OCI-M2 (cell line): ENCODE measurements around the gene DHX34.
"Not testable (repeated sequence)": the region's sequence is repeated elsewhere in the genome, so short reads cannot be mapped to it uniquely, and the experiment has no call there.

Source experiments
- DNase-seq: peaks from one replicate; lab custom pipeline; 2025; ENCODE audit not compliant: unreplicated experiment; lab: John Stamatoyannopoulos, UW

The DHX34 gene

DNA sequence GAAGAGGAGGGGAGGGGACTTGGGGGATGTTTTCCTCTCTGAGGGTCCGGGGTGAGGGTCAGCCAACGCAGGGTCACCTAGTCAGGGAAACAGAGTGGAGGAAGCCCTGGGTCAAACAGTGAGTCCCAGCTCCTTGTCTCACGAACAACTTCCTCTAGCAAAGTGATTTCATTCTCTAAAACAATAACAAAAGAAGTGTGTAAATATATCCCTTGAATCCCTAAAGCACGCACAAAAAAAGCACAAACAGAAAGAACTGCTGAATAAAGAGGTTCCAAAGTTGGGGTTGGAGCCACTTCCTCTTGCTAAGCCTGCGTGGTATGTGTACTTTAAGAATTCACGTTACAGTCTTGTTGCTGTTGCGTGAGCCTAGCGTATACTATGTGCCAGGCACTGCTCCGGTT is 18.6 kb upstream of the DHX34 start:
- DNase-seq = no peak

DNA sequence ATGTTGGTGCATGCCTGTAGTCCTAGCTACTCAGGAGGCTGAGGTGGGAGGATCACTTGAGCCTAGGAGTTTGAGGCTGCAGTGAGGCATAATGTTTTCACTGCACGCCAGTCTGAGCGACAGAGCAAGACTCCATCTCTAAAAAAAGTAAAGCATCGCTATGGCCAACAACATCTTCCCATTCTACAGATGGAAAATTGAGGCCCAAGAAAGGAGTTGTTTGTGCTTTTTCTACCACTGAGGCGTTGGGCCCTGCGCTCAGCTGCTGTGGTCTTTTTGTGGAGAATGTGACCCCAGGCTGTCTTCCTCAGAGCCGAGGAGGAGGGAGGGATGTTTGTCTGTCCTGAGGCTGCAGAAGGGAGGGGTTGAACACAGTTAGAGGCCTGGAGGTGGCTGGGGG is 17.6 kb upstream of the DHX34 start:
- DNase-seq = no peak

DNA sequence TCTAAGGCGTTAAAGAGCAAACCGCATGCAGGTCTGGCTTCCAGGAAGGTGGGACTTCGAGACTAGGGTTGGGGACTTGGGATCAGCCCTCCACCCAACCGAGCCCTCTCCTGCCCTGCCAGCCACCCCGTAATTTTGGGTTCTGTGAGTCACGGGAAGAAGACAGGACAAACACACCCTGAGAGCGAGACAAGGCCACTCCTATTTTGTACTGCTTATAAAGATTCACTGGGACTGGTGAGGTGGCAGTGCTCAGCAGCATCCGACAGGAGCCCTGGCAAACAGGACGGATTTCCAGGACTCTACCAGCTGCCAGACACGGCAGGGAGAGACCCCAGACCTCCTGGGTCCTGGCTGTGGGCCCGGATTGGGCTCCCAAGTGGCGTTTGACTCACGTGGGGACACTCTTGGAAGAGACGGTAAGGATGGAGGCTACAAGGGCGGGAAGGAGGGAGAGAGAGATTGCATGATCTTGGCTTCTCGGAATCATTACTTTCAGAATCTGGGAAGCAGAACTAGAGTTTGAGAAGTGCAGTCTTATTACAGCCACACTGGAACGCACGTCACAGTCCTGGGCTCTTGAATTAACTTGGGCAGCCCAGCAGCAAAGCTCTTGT is 17.1 kb upstream of the DHX34 start, which contains the start of gene C5AR2:
TSS of gene C5AR2 (plus strand) at position 245 of the 617 bp plus-strand sequence. CDS start 8,625 bp downstream, outside the sequence.
- DNase-seq = no peak

DNA sequence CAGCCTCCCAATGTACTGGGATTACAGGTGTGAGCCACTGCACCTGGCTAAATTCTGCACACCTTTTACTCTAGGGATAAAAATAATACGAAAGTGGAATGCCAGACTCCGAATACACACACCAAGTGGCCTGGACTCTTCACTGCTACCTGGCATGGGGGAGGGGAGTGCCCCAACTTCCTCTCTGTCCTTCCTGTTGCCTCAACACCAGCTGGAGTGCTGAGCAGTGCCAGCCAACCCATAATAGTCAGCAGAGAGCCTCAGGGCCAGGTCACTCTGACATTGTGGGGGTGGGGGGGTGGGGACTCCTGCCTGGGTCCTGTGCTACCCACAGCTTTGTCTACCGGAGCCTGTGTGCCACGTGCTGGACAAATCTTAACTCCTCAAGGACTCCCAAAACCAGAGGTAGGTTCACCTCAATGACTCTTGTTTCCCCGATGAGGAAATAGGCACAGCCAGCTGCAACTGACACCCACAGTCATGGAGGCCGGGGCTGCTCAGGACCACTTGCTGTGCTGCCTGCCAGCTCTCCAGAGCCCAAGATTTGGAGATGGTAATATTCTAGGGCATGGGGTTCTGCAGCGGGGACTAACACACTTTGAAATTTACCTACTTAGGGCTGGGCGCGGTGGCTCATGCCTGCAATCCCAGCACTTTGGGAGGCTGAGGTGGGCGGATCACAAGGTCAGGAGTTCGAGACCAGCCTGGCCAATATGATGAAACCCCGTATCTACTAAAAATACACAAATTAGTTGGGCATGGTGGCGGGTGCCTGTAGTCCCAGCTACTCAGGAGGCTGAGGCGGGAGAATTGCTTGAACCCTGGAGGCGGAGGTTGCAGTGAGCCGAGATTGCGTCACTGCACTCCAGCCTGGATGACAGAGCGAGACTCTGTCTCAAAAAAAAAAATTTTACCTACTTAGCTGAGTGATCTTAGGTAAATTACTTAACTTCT is 12.1 kb upstream of the DHX34 start:
- not testable (repeated sequence) for DNase-seq

DNA sequence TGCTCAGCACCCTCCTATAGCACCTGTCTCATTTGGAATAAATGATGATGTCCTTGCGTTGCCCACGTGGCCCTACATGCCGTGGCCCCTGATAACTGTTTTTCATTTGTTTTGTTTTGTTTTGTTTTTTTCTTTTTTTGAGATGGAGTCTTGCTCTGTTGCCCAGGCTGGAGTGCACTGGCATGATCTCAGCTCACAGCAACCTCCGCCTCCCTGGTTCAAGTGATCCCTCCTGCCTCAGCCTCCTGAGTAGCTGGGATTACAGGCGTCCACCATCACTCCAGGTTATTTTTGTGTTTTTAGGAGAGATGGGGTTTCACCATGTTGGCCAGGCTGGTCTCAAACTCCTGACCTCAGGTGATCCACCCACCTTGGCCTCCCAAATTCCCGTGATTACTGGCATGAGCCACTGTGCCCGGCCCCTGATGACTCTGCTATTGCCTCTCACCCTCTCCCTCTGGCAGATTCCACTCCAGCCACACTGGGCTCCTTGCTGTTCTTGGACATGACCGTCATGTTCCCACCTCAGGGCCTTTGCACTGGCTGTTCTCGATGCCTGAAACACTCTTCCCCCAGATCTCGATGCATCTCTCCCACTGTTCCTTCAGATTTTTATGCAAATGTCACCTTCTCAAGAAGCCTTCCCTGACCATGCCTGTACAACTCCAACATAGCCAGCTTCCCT is 9.8 kb upstream of the DHX34 start:
- no peak for DNase-seq

DNA sequence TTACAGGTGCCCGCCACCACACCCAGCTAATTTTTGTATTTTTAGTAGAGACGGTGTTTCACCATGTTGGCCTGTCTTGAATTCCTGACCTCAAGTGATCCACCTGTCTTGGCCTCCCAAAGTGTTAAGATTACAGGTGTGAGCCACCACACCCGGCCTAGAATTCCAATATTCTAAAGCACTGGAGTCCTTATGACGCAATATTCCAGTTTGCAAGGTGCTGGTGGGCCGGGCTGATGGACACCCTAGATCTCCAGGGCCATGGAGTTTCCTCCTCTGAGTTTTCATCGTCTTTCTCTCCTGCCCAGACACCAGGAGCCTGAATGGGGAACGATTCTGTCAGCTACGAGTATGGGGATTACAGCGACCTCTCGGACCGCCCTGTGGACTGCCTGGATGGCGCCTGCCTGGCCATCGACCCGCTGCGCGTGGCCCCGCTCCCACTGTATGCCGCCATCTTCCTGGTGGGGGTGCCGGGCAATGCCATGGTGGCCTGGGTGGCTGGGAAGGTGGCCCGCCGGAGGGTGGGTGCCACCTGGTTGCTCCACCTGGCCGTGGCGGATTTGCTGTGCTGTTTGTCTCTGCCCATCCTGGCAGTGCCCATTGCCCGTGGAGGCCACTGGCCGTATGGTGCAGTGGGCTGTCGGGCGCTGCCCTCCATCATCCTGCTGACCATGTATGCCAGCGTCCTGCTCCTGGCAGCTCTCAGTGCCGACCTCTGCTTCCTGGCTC is 8.5 kb upstream of the DHX34 start:
- no peak for DNase-seq

DNA sequence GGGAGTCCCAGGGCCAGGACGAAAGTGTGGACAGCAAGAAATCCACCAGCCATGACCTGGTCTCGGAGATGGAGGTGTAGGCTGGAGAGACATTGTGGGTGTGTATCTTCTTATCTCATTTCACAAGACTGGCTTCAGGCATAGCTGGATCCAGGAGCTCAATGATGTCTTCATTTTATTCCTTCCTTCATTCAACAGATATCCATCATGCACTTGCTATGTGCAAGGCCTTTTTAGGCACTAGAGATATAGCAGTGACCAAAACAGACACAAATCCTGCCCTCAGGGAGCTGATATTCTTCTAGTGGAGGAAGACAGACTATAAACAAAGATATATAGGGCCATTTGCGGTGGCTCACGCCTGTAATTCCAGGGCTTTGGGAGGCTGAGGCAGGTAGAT is 7.4 kb upstream of the DHX34 start:
- DNase-seq = no peak

DNA sequence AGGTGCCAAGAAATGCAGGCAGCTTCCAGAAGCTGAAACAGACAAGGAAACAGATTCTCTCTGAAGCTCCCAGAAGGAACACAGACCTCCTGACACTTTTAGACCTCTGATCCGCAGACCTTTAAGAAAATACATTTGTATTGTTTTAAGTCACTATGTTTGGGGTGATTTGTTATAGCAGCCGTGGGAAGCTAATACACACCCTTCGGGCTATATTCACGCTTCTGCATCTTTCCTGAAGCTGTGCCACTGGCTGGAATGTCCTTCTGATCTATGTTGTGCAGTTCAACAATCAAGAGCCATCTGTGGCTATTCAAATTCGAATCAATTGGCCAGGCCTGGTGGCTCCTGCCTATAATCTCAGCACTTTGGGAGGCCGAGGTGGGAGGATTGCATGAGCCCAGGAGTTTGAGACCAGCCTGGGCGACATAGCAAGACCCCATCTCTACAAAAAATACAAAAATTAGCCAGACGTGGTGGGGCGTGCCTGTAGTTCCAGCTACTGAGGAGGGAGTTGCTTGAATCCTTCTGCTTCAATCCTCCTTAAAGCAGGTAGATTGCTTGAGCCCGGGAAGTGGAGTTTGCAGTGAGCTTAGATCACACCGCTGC is 5.8 kb upstream of the DHX34 start:
- DNase-seq = no peak

DNA sequence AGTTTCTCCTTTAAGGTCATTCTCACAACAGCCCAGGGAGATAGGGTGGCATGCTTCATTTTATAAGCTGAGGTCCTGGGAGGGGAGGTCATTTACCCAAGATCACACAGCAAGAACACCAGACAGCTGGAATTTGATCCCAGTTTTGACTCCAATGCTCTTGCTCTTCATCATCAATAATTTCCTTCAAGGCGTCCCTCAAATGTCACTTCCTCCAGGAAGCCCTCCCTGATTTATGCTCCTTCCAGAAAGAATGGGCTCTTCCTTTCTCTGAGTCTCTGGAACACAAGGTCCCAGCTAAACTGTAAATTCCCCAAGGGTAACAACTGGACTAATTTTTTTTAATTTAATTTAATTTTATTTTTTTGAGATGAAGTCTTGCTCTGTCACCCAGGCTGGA is 4.7 kb upstream of the DHX34 start:
- no peak for DNase-seq

DNA sequence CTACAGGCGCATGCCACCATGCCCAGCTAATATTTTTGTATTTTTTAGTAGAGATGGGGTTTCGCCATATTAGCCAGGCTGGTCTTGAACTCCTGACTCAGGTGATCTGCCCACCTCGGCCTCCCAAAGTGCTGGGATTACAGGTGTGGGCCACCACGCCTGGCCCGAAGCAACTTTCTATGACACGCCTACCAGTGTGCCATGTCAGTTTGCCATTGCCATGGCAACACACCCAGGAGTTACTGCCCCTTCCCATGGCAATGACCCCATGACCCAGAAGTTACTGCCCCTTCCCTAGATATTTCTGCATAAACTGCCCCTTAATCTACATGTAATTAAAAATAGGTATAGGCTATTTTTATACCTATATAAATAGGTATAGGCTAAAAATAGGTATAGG is 3.1 kb upstream of the DHX34 start:
- DNase-seq = not testable (repeated sequence)

DNA sequence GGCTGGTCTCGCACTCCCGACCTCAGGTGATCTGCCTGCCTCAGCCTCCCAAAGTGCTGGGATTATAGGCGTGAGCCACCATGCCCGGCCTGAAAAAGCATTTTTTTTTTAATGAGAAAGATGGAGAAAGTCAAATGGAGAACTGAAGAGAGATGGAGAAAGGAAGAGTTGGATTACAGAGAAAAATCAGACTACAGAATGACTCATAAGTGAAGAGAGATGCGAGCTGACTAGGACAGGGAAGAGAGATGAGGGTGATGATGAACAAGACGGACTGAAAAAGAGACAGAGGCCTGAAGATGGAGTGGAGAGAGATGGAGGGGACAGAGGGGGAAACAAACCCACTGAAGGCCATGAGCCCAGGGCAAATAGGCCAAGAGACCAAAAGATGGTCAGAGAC is 1.5 kb downstream of the DHX34 start:
- DNase-seq = no peak

DNA sequence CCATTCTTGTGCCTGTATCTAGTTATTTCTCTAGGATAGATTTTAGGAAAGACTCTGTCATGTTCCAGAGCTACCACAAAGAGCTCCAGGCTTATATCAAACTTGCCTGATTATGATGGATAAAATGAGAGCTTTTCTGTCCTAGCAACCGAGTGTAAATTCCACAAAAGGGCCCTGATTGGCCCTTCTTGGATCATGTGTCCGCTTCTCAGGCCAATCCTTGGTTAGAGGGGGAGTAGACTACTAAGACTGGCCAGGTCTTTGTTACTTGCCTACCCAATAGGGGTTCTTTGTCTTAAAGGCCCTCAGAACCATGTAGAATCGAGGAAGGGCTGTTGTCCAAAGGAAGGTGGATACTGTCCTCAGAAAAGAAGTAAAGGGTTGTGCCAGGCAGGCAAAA is 2.4 kb downstream of the DHX34 start:
- no peak for DNase-seq

DNA sequence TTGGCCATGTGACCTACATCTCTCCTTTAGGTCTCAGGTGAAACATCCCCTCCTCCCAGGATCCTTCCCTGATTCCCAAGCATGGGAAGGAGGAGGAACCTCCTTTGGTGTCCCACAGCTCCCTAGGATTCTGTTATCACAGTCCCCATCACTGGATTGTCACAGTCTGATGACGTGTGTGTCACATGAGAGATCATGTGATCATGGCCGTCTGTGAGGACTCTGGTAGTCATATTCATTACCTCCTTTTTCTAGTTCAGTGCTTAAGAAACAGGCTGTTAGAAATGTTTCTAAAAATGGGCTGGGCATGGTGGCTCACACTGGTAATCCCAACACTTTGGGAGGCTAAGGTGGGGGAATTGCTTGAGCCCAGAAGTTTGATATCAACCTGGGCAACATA is 3.0 kb downstream of the DHX34 start:
- no peak for DNase-seq

DNA sequence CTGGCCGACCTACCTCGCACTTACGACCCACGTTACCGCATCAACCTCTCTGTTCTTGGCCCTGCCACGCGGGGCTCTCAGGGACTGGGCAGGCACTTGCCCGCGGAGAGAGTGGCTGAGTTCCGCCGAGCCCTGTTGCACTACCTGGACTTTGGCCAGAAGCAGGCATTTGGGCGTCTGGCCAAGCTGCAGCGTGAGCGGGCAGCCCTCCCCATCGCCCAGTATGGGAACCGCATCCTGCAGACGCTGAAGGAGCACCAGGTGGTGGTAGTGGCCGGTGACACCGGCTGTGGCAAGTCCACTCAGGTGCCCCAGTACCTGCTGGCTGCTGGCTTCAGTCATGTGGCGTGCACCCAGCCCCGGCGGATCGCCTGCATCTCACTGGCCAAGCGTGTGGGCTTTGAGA is 4.2 kb downstream of the DHX34 start:
- DNase-seq = no peak

DNA sequence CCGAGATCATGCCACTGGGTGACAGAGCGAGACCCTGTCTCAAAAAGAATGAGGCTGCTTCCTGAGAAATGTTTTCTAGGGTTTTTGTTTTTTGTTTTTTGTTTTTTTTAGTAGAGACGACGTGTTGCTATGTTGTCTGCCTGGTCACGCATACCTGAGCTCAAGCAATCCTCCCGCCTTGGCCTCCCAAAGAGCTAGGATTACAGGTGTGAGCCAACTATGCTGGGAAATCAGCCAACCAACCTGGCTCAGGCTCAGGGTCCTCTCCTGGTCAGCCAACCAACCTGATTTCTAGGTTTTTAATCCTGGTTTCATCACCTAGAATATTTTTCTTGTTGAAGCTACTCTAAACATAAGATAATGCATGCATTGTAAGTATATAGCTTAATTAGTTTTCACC is 7.8 kb downstream of the DHX34 start:
- no peak for DNase-seq

DNA sequence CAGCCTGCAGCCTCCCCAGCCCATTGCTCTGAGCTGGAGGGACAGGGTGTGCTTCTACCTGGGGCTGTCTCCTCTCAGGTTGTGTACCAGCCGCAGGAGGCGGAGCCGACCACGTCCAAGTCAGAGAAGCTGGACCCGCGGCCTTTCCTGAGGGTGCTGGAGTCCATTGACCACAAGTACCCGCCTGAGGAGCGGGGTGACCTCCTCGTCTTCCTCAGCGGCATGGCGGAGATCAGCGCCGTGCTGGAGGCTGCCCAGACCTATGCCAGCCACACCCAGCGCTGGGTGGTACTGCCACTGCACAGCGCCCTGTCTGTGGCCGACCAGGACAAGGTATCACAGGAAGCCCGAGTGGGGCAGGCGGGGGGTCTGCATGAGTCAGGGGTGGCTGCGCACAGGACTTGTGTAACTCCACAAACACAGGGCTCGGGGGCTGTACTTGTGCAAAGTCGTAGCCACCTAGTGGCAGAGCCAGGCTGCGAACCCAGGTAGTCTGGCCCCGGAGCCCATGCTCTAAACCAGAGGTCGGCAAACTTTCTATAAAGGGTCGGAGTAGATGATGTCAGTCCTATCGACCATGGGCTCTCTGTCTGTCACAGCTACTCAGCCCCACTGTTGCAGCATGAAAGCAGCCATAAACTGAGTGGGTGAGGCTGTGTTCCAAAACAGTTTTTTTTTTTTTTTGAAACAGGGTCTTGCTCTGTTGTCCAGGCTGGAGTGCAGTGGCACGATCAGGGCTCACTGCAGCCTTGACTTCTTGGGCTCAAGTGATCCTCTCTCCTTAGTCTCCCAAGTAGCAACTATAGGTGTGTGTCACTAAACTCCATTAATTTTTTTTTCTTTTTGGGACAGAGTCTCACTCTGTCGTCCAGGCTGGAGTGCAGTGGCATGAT is 8.9 kb downstream of the DHX34 start:
- no peak for DNase-seq

DNA sequence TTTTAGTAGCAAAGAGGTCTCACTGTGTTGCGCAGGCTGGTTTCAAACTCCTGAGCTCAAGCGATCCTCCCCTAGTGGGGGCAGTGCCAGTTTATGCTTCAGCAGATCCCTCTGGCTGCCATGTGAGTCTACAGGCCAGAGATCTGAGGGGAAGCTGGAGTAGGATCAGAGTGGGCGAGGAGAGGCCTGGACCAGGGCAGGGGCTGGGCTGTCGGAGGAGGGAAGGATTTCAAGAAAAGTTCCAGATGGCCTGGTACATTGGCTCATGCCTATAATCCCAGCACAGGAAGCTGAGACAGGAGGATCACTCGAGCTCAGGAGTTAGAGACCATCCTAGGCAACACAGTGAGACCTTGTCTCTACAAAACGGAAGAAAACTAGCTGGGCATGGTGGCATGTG is 9.8 kb downstream of the DHX34 start:
- DNase-seq = no peak

DNA sequence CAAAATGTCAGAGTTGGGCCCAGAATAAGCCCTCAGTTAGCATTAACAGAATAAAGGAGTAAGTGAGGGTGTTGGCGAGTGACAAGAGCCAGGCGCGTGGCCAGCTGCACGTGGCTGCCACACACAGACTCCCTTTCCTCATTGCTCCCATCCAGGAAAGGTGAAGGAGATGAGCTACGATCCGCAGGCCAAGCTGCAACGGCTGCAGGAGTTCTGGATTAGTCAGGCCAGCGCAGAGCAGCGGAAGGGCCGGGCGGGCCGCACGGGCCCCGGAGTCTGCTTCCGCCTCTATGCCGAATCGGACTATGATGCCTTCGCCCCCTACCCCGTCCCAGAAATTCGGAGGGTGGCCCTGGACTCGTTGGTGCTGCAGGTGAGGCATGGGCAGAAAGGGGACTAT is 13.2 kb downstream of the DHX34 start:
- DNase-seq = no peak

DNA sequence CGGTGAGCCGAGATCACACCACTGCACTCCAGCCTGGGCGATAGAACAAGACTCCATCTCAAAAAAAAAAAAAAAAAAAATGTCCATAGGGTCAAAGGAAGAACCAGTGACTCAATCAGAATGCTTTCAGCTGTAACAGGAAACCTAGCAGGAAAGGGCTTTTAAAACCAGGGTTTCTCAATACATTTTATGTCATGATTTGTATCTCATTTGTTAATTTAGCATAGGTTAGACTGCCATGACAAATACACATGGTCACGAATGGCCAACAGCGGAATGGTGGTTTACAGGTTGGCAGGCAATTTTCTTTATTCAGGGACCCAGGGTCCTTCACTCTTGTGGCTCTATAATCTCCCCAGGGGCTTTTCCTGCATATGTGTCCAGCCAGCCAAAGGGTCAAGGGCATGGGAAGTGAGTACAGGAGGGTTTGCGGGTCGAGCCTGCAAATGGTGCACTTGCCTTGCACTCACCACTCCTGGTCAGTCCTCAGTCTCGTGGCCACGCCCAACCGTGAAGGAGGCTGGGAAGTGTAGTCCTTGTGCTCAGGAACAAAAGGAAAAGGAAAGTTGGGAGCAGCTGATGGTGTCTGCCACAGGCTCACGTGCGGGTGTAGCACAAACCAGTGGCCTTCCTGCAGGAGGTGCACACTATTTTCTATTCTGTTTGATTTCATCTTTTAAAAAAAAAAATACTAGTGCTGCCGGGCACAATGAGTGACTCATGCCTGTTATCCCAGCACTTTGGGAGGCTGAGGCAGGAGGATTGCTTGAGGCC is 14.8 kb downstream of the DHX34 start:
- DNase-seq = no peak
